MM.1S (cell line): ENCODE measurements around the gene CBX2.

ENCODE experiments used
- EZH2phosphoT487 ChIP-seq: fragments of 300-600 bp; sonication (generic); IDR thresholded peaks from 2 replicates; pipeline ENCODE4 v1.6.1; 2018; ENCODE audit warnings: antibody characterized with exemption, low read length
- TF ChIP-seq, protein P1 (sequence below): fragments of 300-600 bp; sonication (generic); IDR thresholded peaks from 2 replicates; pipeline ENCODE4 v1.5.1; 2016; ENCODE audit warnings: antibody characterized with exemption, low read length, mixed read lengths

DNA sequence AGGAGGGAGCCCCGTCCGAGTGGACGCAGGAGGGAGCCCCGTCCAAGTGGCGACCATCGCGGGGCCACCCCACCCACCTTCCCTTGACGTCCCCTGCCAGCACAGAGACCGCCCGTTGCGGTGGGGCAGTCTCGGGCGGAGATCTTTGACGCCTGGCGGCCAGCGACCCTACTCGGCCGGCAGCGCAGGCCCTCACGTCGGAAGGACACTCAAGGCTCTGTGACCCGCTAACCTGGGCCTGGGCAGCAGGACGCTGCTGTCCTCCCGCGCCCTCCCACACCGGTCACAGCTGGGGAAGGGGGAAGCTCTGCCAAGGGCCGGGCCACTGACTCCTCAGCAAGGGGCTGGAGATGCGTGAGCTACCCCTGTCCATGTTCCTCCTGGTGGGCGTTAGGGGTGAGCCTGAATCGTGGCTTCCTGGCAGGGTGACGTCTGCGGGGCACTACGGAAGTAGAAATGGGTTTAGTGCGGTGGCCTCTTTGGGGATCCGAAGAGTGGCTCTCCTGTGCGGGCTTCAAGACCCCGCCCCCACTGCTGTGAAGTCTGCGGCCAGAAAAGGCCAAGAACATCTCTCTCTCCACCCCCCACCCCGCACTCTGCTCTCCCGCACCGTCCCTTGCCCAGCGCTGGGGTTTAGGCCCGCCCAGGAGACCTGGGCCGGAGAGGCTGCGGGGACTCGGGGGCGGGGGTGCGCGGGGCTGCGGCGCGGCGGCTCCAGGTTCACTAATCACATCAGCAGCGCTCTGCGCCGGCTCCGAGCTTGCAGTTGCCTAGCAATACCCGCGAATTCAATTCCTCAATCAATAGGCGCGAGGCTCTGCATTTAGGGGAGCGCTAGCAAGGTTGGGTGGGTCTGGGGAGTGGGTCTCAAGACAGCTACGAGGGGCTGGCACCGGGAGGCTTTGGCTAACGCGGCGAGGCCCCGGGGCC lies 13.1 kb downstream of the CBX2 start:
- TF ChIP-seq, protein P1, sequence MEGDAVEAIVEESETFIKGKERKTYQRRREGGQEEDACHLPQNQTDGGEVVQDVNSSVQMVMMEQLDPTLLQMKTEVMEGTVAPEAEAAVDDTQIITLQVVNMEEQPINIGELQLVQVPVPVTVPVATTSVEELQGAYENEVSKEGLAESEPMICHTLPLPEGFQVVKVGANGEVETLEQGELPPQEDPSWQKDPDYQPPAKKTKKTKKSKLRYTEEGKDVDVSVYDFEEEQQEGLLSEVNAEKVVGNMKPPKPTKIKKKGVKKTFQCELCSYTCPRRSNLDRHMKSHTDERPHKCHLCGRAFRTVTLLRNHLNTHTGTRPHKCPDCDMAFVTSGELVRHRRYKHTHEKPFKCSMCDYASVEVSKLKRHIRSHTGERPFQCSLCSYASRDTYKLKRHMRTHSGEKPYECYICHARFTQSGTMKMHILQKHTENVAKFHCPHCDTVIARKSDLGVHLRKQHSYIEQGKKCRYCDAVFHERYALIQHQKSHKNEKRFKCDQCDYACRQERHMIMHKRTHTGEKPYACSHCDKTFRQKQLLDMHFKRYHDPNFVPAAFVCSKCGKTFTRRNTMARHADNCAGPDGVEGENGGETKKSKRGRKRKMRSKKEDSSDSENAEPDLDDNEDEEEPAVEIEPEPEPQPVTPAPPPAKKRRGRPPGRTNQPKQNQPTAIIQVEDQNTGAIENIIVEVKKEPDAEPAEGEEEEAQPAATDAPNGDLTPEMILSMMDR: no peak
- no peak for TF ChIP-seq EZH2phosphoT487
